HepG2 (cell line): Measurements from ENCODE around the gene PTGIS. TPM values are rescaled to one million over a fixed set of nuclear protein-coding genes. Genes with fewer than 3 reads are reported as not detected.

ENCODE experiments used
- DZIP1 ChIP-seq: sonication (generic); formaldehyde crosslinking; IDR thresholded peaks from 2 replicates; pipeline ENCODE4 v1.5.0; 2020; ENCODE audit warnings: mild to moderate bottlenecking, missing genetic modification reagents
- GLMP ChIP-seq: sonication (generic); formaldehyde crosslinking; IDR thresholded peaks from 2 replicates; pipeline ENCODE4 v1.9.0; 2021; ENCODE audit warnings: missing genetic modification reagents, mild to moderate bottlenecking, borderline replicate concordance
- GMEB2 ChIP-seq: IDR thresholded peaks from 2 replicates; pipeline ENCODE4 v1.6.1; 2016; ENCODE audit warnings: missing biosample characterization, missing genetic modification reagents, low read depth
- GTF3A ChIP-seq: sonication (generic); formaldehyde crosslinking; conservative IDR thresholded peaks from 2 replicates; pipeline ENCODE4 v1.4.0; 2020; ENCODE audit warnings: mild to moderate bottlenecking, missing genetic modification reagents
- KLF16 ChIP-seq, 2 experiments: sonication (generic) in 1 of 2; formaldehyde crosslinking in 1 of 2; IDR thresholded peaks; 2 replicates each; pipeline versions ENCODE4 v1.6.1 to v1.8.0; 2016 to 2023; ENCODE audit warnings: missing genetic modification reagents in 2 of 2, missing compliant biosample characterization in 1 of 2
- MIXL1 ChIP-seq: IDR thresholded peaks from 2 replicates; pipeline ENCODE4 v1.6.1; 2016
- MXD1 ChIP-seq: sonication (generic); formaldehyde crosslinking; IDR thresholded peaks from 2 replicates; pipeline ENCODE4 v1.4.0; 2020; ENCODE audit warnings: mild to moderate bottlenecking, missing genetic modification reagents
- NR2F1 ChIP-seq, 2 experiments: fragments of 450-650 bp in 1 of 2; formaldehyde crosslinking in 1 of 2; IDR thresholded peaks; 2 replicates each; pipeline versions ENCODE4 v1.5.0 to v1.6.1; 2016 to 2020; ENCODE audit warnings: mild to moderate bottlenecking in 1 of 2, missing compliant biosample characterization in 1 of 2, missing genetic modification reagents in 1 of 2, moderate library complexity in 1 of 2
- PHF21A ChIP-seq: sonication (generic); formaldehyde crosslinking; IDR thresholded peaks from 2 replicates; pipeline ENCODE4 v1.5.0; 2020; ENCODE audit warnings: mild to moderate bottlenecking, missing genetic modification reagents
- PRPF4 ChIP-seq: fragments of 200-400 bp; formaldehyde crosslinking; IDR thresholded peaks from 2 replicates; pipeline ENCODE4 v1.6.1; 2016; ENCODE audit warnings: low read length, low read depth; ENCODE audit not compliant: poor library complexity, severe bottlenecking
- RBAK ChIP-seq: sonication (generic); formaldehyde crosslinking; IDR thresholded peaks from 2 replicates; pipeline ENCODE4 v1.5.1; 2020; ENCODE audit warnings: mild to moderate bottlenecking, missing genetic modification reagents
- RBFOX2 ChIP-seq: fragments of 200-400 bp; formaldehyde crosslinking; IDR thresholded peaks from 2 replicates; pipeline ENCODE4 v1.6.1; 2017; ENCODE audit warnings: low read depth, mild to moderate bottlenecking, low read length
- TEF ChIP-seq: sonication (generic); formaldehyde crosslinking; IDR thresholded peaks from 2 replicates; pipeline ENCODE4 v1.5.0; 2020; ENCODE audit warnings: missing genetic modification reagents
- ZNF234 ChIP-seq: sonication (generic); formaldehyde crosslinking; conservative IDR thresholded peaks from 2 replicates; pipeline ENCODE4 v1.5.1; 2020; ENCODE audit warnings: mild to moderate bottlenecking, missing genetic modification reagents
- ZNF251 ChIP-seq: sonication (generic); formaldehyde crosslinking; IDR thresholded peaks from 2 replicates; pipeline ENCODE4 v1.9.0; 2021; ENCODE audit warnings: mild to moderate bottlenecking, missing genetic modification reagents
- ZNF501 ChIP-seq: sonication (generic); formaldehyde crosslinking; IDR thresholded peaks from 2 replicates; pipeline ENCODE4 v1.5.1; 2020; ENCODE audit warnings: mild to moderate bottlenecking, moderate library complexity, missing genetic modification reagents
- ZNF546 ChIP-seq: sonication (generic); formaldehyde crosslinking; conservative IDR thresholded peaks from 2 replicates; pipeline ENCODE4 v1.8.1; 2023; ENCODE audit warnings: mild to moderate bottlenecking, missing genetic modification reagents
- ZNF564 ChIP-seq: sonication (generic); formaldehyde crosslinking; IDR thresholded peaks from 2 replicates; pipeline ENCODE4 v1.8.1; 2023; ENCODE audit warnings: mild to moderate bottlenecking, missing genetic modification reagents
- ZNF598 ChIP-seq: sonication (generic); formaldehyde crosslinking; IDR thresholded peaks from 2 replicates; pipeline ENCODE4 v1.5.1; 2020; ENCODE audit warnings: mild to moderate bottlenecking, missing genetic modification reagents, borderline replicate concordance
- ZNF652 ChIP-seq: IDR thresholded peaks from 2 replicates; pipeline ENCODE4 v1.6.1; 2016; ENCODE audit warnings: low read depth, borderline replicate concordance
- ZNF788 ChIP-seq: sonication (generic); formaldehyde crosslinking; IDR thresholded peaks from 2 replicates; pipeline ENCODE4 v1.5.0; 2020; ENCODE audit warnings: mild to moderate bottlenecking, missing genetic modification reagents, borderline replicate concordance
- ZNF800 ChIP-seq: sonication (generic); formaldehyde crosslinking; IDR thresholded peaks from 2 replicates; pipeline ENCODE4 v1.4.0; 2020; ENCODE audit warnings: missing genetic modification reagents
- polyA plus RNA-seq, 8 experiments: library from polyadenylated mRNA; depleted of rRNA in 3 of 8; stranded (reverse) in 7 of 8; unstranded in 1 of 8; fragments of >200 nt; fragmentation: Illumina TruSeq in 4 of 8; extraction: Trizol in 4 of 8; gene quantifications; 2 replicates each; pipeline versions ENCODE4 v1.2.1 to v1.2.3, GENCODE V29; 2011 to 2016; ENCODE audit warnings: low read depth in 4 of 8, missing spikeins in 1 of 8, mixed read lengths in 1 of 8; ENCODE audit not compliant: insufficient read depth in 1 of 8
- total RNA-seq, 5 experiments: library from RNA; depleted of rRNA; stranded (reverse); fragments of >200 nt; fragmentation: Illumina TruSeq; extraction: Trizol; gene quantifications; 2 replicates each; pipeline ENCODE4 v1.2.3, GENCODE V29; 2016; ENCODE audit warnings: low read depth in 1 of 5

Gene PTGIS
- total and polyA plus RNA-seq, 2 of the 13 experiments (the other 11 are each of a cell fraction or from before 2014, with no cell fraction given), result not detected

- TF ChIP-seq DZIP1 (CRISPR knock-in tag), result peak; percentile 35; the same call in 1 of the 2 replicates
- no peak for TF ChIP-seq GMEB2 (CRISPR knock-in tag)
- TF ChIP-seq MXD1 (CRISPR knock-in tag), result peak; percentile 88
- TF ChIP-seq GLMP (CRISPR knock-in tag), result no peak
- TF ChIP-seq ZNF788, result peak; percentile 34
- peak in 1 of 2 experiments; percentile 86; a peak in 2 of 4 replicates for TF ChIP-seq KLF16 (CRISPR knock-in tag; IDR thresholded peaks at IDR 0.05)
- no peak for TF ChIP-seq RBFOX2
- TF ChIP-seq ZNF598 (CRISPR knock-in tag), result peak; percentile 76; the same call in 1 of the 2 replicates
- no peak for TF ChIP-seq ZNF234 (CRISPR knock-in tag)
- TF ChIP-seq ZNF546, result no peak
- TF ChIP-seq ZNF501, result peak; percentile 42; the same call in 1 of the 2 replicates
- TF ChIP-seq PHF21A (CRISPR knock-in tag), result no peak
- peak; percentile 81 for TF ChIP-seq ZNF800
- TF ChIP-seq GTF3A (CRISPR knock-in tag), result no peak
- peak; percentile 65 to 71; a peak in 3 of 4 replicates for TF ChIP-seq NR2F1 (CRISPR knock-in tag; IDR thresholded peaks at IDR 0.05)
- TF ChIP-seq RBAK (CRISPR knock-in tag), result no peak
- TF ChIP-seq PRPF4, result no peak
- TF ChIP-seq MIXL1, result 0 out of 2 replicates have a peak, but pooled peaks have one; percentile 15
- TF ChIP-seq TEF, result peak; percentile 93
- TF ChIP-seq ZNF251 (CRISPR knock-in tag), result no peak
- peak; percentile 35; the same call in 1 of the 2 replicates for TF ChIP-seq ZNF652
- TF ChIP-seq ZNF564 (CRISPR knock-in tag), result no peak
Observed at GRCh38 chr20:49482621-49483017, 85.3 kb downstream of the PTGIS start, which contains the start of gene KCNB1 (continued).
